Measurements from ENCODE around the gene SLC10A7.

DNA sequence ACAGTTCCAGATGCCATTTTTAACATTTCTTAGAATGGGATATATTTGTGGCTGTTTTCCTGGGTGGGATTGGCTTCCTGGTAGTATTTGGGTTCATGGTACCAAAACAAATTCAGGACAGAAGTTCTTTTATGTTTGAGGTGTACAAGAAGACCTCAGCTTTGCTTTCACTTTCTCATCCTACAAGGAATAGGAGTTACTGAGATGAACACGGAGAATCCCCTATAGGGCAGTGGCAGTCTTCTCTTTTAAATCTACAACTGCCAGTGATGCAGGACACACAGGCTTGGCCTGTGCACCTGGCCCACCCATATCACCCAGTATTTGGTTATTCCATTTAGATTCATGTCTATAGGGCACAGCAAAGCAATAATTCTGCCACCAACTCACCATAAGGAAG lies 35.2 kb downstream of the SLC10A7 start:
- TF ChIP-seq, protein P1, sequence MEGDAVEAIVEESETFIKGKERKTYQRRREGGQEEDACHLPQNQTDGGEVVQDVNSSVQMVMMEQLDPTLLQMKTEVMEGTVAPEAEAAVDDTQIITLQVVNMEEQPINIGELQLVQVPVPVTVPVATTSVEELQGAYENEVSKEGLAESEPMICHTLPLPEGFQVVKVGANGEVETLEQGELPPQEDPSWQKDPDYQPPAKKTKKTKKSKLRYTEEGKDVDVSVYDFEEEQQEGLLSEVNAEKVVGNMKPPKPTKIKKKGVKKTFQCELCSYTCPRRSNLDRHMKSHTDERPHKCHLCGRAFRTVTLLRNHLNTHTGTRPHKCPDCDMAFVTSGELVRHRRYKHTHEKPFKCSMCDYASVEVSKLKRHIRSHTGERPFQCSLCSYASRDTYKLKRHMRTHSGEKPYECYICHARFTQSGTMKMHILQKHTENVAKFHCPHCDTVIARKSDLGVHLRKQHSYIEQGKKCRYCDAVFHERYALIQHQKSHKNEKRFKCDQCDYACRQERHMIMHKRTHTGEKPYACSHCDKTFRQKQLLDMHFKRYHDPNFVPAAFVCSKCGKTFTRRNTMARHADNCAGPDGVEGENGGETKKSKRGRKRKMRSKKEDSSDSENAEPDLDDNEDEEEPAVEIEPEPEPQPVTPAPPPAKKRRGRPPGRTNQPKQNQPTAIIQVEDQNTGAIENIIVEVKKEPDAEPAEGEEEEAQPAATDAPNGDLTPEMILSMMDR (IDR thresholded peaks at IDR 0.05) = no peak
- no peak for TF ChIP-seq POLR2A (IDR thresholded peaks at IDR 0.05)
